HG02870 (cell line): ENCODE results near the gene SACS.
"Not testable (repeated sequence)": the region's sequence is repeated elsewhere in the genome, so short reads cannot be mapped to it uniquely, and the experiment has no call there.

Experiments
- ATAC-seq: cut with Tn5 transposase; IDR thresholded peaks from one replicate; pipeline ENCODE4 v1.9.1; 2021; ENCODE audit warnings: mild to moderate bottlenecking, moderate library complexity; ENCODE audit not compliant: unreplicated experiment

The SACS gene

GRCh38 chr13:23314837-23315236, 118.7 kb downstream of the SACS start:
- not testable (repeated sequence) for ATAC-seq

GRCh38 chr13:23292586-23292985, 140.9 kb downstream of the SACS start:
- no peak for ATAC-seq

DNA sequence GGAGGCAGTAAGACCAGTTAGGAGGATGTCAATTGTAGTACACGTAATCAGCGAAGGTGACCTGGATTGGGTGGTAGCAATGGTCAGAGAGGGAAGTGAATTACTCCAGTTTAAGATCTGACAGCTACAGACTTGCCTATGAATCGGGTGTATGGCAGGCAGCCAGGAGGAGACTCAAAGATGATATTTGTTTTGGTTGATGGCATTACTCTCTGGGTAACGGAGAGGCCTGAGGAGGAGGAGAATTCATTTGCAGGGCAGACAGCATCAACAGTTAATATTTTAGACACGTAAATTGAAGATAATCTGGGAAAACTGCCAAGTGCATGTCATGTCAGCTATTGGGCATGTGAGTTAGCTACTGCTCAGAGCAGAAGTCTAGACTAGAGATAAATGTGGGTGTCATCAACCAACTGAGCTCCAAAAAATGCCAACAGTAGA, 143.6 kb downstream of the SACS start:
- ATAC-seq = no peak

- no peak for ATAC-seq
These were observed 144.5 kb downstream of the SACS start for GRCh38 chr13:23288995-23289394.

- no peak for ATAC-seq
These were observed 144.9 kb downstream of the SACS start for GRCh38 chr13:23288564-23288963.

DNA sequence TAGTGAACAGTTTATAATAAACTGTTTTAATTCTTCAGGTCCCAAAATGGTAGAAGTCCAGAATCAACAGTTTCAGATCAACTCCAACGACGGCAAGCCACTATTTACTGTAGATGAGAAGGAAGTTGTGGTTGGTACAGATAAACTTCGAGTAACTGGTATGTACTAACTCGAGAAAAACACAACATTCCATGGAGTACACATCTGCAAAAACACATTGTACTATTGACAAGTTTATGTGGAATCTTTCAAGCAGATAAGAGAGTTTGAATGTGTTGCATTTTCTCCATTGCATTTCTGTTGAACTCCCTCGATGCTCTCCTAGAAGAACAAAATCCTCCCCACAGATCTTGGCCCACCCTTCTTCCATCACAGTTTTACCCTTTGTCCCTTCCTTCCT, 154.2 kb downstream of the SACS start:
- ATAC-seq = no peak
